ENCODE measurements around the gene PHF20.

GRCh38 chr20:35792740-35793139 is 20.9 kb downstream of the PHF20 start:
- TF ChIP-seq POLR2A (IDR thresholded peaks at IDR 0.05) = no peak
- no peak for TF ChIP-seq CTCF (IDR thresholded peaks at IDR 0.05)
